HepG2 (cell line): ENCODE measurements around the gene ADCY7. TPM values are rescaled to one million over a fixed set of nuclear protein-coding genes. Genes with fewer than 3 reads are reported as not detected.

Experiments
- AGO2 ChIP-seq: fragments of 200-400 bp; formaldehyde crosslinking; optimal IDR thresholded peaks from 2 replicates; pipeline ENCODE3; 2017; ENCODE audit warnings: mild to moderate bottlenecking, low read depth, low read length, moderate library complexity
- CBX2 ChIP-seq, 2 experiments: fragments of 200-600 bp in 1 of 2; sonication (generic); formaldehyde crosslinking in 1 of 2; IDR thresholded peaks; 2 replicates each; pipeline versions ENCODE4 v1.7.0 to v1.8.1; 2018 to 2022; ENCODE audit warnings: low read depth in 2 of 2, low read length in 1 of 2, mild to moderate bottlenecking in 1 of 2, missing genetic modification reagents in 1 of 2
- FIP1L1 ChIP-seq: fragments of 200-400 bp; formaldehyde crosslinking; IDR thresholded peaks from 2 replicates; pipeline ENCODE4 v1.6.1; 2018; ENCODE audit warnings: low read depth, mild to moderate bottlenecking, low read length, moderate library complexity, borderline replicate concordance; ENCODE audit not compliant: insufficient read depth
- HDAC2 ChIP-seq: sonication (generic); formaldehyde crosslinking; IDR thresholded peaks from 2 replicates; pipeline ENCODE4 v1.4.0; 2020; ENCODE audit warnings: missing genetic modification reagents
- HMGXB4 ChIP-seq, 2 experiments: sonication (generic) in 1 of 2; formaldehyde crosslinking in 1 of 2; IDR thresholded peaks; 2 replicates each; pipeline versions ENCODE4 v1.4.0 to v1.6.1; 2018 to 2020; ENCODE audit warnings: missing genetic modification reagents in 2 of 2, borderline replicate concordance in 1 of 2, low read depth in 1 of 2, mild to moderate bottlenecking in 1 of 2, missing biosample characterization in 1 of 2
- HNRNPL ChIP-seq: fragments of 200-400 bp; formaldehyde crosslinking; IDR thresholded peaks from 2 replicates; pipeline ENCODE4 v1.6.1; 2017; ENCODE audit warnings: mild to moderate bottlenecking, low read depth, low read length
- NCOA1 ChIP-seq: sonication (generic); formaldehyde crosslinking; IDR thresholded peaks from 2 replicates; pipeline ENCODE4 v1.9.0; 2021; ENCODE audit warnings: missing genetic modification reagents
- PPARG ChIP-seq: conservative IDR thresholded peaks from 2 replicates; pipeline ENCODE4 v1.6.1; 2016; ENCODE audit warnings: missing biosample characterization, missing genetic modification reagents
- SIN3B ChIP-seq: fragments of 150-350 bp; IDR thresholded peaks from 2 replicates; pipeline ENCODE4 v1.6.1; 2014; ENCODE audit warnings: low read length
- SNRNP70 ChIP-seq: fragments of 200-400 bp; formaldehyde crosslinking; IDR thresholded peaks from 2 replicates; pipeline ENCODE4 v1.6.1; 2017; ENCODE audit warnings: mild to moderate bottlenecking, low read depth, low read length, moderate library complexity
- SRSF1 ChIP-seq: fragments of 200-400 bp; formaldehyde crosslinking; optimal IDR thresholded peaks from 2 replicates; pipeline ENCODE3; 2017; ENCODE audit warnings: mild to moderate bottlenecking, low read depth, low read length, moderate library complexity
- TFAP4 ChIP-seq: sonication (generic); IDR thresholded peaks from 2 replicates; pipeline ENCODE4 v1.6.1; 2016; ENCODE audit warnings: low read depth, borderline replicate concordance
- USF2 ChIP-seq, 2 experiments: sonication (generic) in 1 of 2; formaldehyde crosslinking in 1 of 2; IDR thresholded peaks; 2 replicates each; pipeline versions ENCODE4 v1.5.1 to v1.6.1; 2011 to 2020; ENCODE audit warnings: borderline replicate concordance in 1 of 2, low read depth in 1 of 2, low read length in 1 of 2, mild to moderate bottlenecking in 1 of 2, missing genetic modification reagents in 1 of 2, moderate library complexity in 1 of 2
- ZBTB1 ChIP-seq: sonication (generic); formaldehyde crosslinking; IDR thresholded peaks from 2 replicates; pipeline ENCODE4 v1.4.0; 2020; ENCODE audit warnings: missing genetic modification reagents, borderline replicate concordance
- ZNF432 ChIP-seq: sonication (generic); formaldehyde crosslinking; IDR thresholded peaks from 2 replicates; pipeline ENCODE4 v1.5.0; 2020; ENCODE audit warnings: missing genetic modification reagents, mild to moderate bottlenecking, borderline replicate concordance
- ZNF564 ChIP-seq: sonication (generic); formaldehyde crosslinking; IDR thresholded peaks from 2 replicates; pipeline ENCODE4 v1.8.1; 2023; ENCODE audit warnings: mild to moderate bottlenecking, missing genetic modification reagents
- ZNF687 ChIP-seq: sonication (generic); formaldehyde crosslinking; IDR thresholded peaks from 2 replicates; pipeline ENCODE4 v1.5.1; 2020; ENCODE audit warnings: mild to moderate bottlenecking, missing genetic modification reagents, moderate library complexity
- polyA plus RNA-seq, 8 experiments: library from polyadenylated mRNA; depleted of rRNA in 3 of 8; stranded (reverse) in 7 of 8; unstranded in 1 of 8; fragments of >200 nt; fragmentation: Illumina TruSeq in 4 of 8; extraction: Trizol in 4 of 8; gene quantifications; 2 replicates each; pipeline versions ENCODE4 v1.2.1 to v1.2.3, GENCODE V29; 2011 to 2016; ENCODE audit warnings: low read depth in 4 of 8, missing spikeins in 1 of 8, mixed read lengths in 1 of 8; ENCODE audit not compliant: insufficient read depth in 1 of 8
- total RNA-seq, 5 experiments: library from RNA; depleted of rRNA; stranded (reverse); fragments of >200 nt; fragmentation: Illumina TruSeq; extraction: Trizol; gene quantifications; 2 replicates each; pipeline ENCODE4 v1.2.3, GENCODE V29; 2016; ENCODE audit warnings: low read depth in 1 of 5

ADCY7 gene
- total and polyA plus RNA-seq, 2 of the 13 experiments (the other 11 are each of a cell fraction or from before 2014, with no cell fraction given) = 2.2 to 4.3 TPM

- TF ChIP-seq HNRNPL (no peak; the same call in 1 of the 2 replicates), HDAC2 (CRISPR knock-in tag) (peak; percentile 24; the same call in 1 of the 2 replicates), AGO2 (no peak), TFAP4 (peak; percentile 34; the same call in 1 of the 2 replicates), SRSF1 (no peak), SIN3B (no peak), HMGXB4 (CRISPR knock-in tag; IDR thresholded peaks at IDR 0.05; ENCODE audit: borderline replicate concordance in 1 of 2, low read depth in 1 of 2) (no peak), USF2 (IDR thresholded peaks at IDR 0.05; ENCODE audit: low read depth, low read length) (no peak), USF2 (CRISPR knock-in tag; IDR thresholded peaks at IDR 0.05; ENCODE audit: borderline replicate concordance) (no peak), PPARG (no peak), NCOA1 (CRISPR knock-in tag) (no peak), ZBTB1 (CRISPR knock-in tag) (no peak), FIP1L1 (no peak), ZNF564 (peak; percentile 52; the same call in 1 of the 2 replicates), CBX2 (IDR thresholded peaks at IDR 0.05; ENCODE audit: low read depth, low read length) (no peak), CBX2 (CRISPR knock-in tag; IDR thresholded peaks at IDR 0.05; ENCODE audit: low read depth) (no peak), SNRNP70 (no peak), ZNF687 (CRISPR knock-in tag) (peak; percentile 64), ZNF432 (CRISPR knock-in tag) (no peak)
Measured at GRCh38 chr16:50303605-50304466, 37.5 kb downstream of the ADCY7 start (continued).
